Measurements from ENCODE around the gene ESD.
"Not testable (repeated sequence)": the region's sequence is repeated elsewhere in the genome, so short reads cannot be mapped to it uniquely, and the experiment has no call there.

Gene ESD

DNA sequence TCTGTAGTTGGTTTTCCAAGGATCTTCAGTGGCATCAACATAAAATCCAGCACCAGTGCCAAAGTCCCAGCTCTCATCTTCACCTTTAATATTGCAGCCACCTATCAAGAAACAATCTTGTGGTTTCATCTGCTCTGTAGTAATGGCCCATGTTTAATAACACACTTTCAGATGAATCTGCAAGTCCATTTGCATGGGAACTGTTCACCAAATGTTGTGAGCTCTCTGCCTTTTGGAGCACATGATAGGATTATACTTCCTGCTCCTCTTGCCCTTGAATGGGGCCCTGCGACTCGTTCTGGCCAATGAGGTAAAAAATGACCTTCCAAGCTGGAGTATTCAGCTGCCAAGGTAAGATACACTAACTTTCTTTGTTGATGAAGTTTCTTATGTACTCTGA is 14.3 kb downstream of the ESD start:
- no peak for DNase-seq

DNA sequence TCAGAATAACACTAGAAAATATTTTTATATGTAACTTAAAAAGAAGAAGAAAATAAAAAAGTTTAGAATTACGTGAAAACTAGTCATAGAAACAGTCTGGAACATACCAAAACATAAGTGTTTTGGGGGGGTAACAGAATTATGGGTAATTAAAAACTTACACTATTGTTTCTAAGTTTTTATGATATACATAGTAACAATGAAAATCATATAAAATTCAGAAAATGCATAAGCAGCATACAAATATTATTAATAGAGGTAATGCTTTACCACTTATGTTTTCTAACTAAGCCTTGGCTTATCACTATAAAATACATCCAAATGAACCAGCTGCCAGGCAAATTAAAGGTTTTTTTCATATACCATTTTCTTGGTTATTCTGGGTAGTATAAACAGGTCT is 14.9 kb downstream of the ESD start:
- no peak for DNase-seq

DNA sequence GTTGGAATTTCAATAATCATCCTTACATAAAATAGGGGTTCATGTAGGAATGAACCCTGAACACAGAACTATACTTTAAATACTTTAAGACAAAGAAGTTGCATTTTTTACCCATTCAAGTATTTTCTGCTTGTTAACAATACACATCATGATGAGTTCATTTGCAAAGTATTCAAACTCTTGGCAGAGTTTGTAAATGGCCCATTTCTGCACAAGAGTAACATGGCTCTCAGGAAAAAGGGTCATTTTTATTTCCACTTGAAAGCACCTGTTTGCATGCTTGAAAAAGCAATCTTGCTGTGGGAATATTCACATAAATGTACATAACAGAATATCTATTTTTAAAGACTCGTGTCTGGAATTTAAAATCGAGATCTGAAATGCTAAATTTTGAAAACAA is 18.1 kb downstream of the ESD start:
- no peak for DNase-seq

DNA sequence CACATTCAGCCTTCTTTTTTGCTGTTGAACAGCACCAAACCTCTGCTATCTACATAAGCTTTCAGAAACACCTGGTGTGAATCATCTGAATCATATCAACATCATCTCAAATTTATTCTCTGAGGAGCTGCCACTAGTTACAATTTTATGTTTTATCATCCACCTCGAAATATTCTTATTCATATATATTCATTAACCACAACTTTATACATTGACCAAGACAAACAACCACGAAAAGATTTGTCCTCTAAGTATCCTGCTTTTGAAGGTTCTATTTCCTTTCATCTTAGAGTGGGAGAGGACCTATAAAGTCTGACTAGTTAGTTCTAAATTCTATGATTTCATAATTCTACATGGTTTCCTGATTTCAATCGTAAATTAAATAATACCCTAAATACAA is 18.9 kb downstream of the ESD start:
- no peak for DNase-seq

DNA sequence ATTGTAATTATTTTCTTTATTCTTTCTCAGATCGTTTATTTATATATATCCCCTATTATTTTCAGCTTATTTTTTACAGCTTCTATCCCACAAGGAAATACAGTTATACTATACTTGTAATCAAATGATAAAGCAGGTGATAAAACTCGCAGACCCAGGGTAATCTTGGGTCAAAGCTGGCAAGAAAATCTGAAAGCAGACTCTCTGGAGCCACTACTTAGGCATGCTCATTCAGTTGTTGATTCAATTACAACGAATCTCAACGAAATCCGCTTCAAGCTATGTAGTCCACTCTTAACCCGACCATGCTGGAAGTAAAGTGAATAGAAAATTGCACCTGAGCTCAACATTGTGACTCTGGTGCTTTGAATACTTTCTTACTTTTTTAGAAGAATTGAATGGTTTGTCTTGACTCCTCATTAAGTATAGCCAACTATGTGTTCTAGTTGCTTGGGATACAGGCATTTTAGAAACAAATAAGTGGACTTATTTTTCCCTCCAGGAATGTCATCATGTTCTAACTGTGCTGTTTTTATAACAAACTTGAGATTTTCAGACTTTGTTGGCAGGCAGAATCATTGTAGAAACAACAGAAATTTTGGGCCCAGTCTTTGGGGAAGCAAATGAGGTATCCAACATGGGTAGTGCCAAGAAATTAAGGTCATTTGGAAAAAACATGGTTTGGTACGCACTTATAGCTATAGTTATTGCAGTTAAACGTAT is 21.4 kb downstream of the ESD start:
- no peak for DNase-seq

DNA sequence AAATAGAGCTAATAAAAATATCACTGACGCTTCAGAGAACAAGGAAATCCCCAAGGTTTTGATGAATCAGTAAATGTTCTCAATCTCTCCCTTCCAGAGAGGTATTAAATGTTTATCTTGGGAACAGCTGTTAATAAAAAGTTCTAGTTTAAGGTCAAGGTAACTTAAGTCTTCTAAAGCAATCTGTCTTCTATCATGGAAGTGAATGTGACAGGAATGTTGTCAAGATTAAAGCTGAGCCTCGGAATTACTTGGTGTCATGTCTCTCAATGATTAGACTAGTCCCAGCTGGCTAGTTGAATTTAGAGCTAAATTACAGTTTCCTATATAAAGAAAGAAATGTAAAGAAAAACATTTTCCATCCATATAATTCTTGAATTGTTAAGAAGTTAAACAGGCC is 23.4 kb downstream of the ESD start:
- DNase-seq: no peak

DNA sequence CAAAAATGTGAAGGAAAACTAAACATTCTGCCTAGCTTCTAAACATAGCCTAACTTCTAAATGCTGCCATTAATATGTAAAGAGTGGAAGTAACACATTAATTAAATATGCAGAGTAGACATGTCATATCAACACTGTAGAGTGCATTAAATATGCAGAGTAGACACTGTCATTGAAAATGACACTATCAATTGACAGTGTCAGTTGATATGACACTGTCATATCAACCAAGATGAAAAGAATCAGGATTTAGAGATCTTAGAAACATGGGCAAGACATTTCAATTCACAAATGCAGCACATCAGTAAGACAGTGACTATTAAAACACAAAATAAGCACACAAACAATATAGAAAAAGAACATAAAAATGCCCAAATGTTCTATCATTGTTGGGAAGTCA is 25.3 kb downstream of the ESD start:
- DNase-seq: no peak

DNA sequence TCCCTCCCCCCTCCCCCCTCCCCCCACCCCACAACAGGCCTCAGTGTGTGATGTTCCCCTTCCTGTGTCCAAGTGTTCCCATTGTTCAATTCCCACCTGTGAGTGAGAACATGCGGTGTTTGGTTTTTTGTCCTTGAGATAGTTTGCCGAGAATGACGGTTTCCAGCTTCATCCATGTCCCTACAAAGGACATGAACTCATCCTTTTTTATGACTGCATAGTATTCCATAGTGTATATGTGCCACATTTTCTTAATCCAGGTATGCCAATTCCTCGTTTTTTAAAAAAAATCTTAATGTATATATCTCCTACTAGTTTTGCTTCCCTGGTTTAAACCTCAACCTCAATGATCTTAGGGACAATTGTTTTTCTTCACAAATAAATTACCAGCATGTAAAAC is 27.0 kb downstream of the ESD start:
- not testable (repeated sequence) for DNase-seq

DNA sequence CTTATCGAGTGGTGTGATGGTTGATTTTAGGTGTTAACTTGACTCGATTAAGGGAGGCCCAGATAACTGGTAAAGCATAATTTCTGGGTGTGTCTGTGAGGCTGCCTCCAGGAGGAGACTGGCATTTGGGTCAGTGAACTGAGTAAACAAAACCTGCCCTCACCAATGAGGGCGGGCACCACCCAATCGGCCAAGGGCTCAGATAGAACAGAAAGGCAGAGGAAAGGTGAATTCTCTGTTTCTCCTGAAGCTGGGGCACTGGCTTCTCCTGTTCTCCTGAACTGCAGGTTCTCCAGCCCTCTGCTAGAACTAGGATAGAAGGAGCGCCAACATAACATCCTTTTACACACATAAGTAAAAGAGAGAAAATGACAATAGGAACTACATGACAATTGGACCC is 35.1 kb downstream of the ESD start:
- DNase-seq: no peak

DNA sequence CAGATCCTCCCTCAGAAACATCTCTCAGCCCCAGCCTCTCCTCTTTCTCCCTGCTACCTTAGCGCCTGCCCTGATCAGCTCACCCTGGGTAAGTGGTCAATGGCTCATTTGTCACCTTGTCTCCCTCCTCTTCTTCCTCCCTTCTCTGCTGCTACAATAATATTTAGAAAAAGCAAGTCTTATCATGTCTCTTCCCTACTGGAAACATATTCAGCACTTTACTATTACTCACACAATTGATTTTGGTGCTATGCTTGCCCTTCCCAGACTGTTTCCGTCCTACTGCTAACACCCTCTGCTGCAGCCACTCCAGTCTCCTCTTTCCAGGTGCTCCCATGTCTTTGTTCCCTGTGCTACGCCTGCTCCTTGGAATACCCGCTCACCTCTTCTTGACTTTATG is 35.8 kb downstream of the ESD start:
- no peak for DNase-seq

DNA sequence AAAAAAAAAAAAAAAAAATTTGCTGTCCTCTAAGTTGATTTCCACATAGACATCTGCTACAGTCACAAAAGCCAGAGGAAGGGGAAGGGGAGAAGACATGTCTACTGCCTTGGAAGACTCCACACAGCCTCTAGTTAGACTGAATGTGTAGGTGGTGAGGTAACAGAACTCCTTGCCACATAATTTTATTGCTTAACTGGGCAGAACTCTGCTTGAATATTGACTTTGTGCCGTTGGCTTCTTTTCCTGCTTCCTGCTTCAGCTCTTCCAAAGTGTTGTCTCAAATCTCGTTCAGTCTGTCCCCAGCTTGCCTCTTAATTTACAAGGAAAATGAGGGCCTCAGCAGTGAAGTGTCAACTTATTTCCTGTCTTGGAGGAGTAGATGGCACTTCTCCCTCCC is 37.1 kb downstream of the ESD start:
- no peak for DNase-seq

DNA sequence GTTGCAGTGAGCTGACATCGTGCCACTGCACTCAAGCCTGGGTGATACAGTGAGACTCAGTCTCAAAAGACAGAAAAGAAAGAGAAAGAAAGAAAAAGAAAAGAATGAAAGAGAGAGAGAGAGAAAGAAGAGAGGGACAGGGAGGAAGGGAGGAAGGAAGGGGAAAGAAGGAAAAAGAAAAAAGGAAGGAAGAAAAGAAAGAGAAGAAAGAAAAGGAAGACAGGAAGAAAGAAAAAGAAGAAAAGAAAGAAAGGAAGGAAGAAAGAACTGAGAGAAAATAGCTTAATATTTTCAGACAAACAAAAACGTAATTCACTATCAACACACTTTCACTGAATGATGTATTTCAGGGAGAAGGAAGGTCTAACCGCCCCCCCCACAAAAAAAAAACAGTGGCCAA is 39.3 kb downstream of the ESD start:
- no peak for DNase-seq

DNA sequence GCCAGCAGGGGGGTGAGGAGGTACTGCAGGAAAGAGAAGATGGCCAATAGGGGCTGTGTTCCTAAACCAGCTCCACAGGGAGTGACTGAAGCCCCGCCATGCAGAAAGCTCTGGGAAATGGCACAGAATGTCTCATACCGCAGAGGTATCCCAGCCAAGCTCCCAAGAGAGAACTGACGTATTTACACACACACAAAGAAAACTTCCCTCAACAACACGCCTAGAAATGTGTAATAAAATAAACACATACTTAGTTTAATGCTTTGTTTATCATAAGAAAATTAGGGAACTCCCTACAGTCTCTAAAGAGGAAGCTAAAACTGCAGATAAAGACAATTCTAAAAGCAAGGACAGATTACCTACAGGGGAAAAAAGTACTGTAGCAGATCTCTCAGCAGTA is 40.0 kb downstream of the ESD start:
- no peak for DNase-seq

DNA sequence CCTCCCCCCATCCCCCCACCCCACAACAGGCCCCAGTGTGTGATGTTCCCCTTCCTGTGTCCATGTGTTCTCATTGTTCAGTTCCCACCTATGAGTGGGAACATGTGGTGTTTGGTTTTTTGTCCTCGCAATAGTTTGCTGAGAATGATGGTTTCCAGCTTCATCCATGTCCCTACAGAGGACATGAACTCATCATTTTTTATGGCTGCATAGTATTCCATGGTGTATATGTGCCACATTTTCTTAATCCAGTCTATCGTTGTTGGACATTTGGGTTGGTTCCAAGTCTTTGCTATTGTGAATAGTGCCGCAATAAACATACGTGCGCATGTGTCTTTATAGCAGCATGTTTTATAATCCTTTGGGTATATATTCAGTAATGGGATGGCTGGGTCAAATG is 41.5 kb downstream of the ESD start:
- not testable (repeated sequence) for DNase-seq

DNA sequence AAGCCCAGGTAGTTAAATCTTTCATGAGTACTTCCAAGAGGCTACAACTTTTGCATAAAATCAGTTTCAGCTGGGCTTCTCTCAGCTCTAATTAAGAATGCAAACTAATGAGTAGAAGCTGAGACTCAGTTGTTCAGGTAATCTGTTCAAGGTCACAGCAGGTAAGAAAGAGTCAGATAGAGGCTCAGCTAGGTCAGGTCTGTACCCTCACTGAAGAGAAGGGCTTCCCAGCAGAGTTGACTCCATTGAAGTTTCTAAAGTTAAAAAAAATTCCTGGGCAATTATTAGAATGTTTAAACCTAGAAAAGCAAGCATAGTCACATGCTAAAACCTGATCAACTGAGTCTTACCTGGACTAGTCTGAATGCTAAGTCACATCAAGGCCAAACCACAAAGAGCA is 42.1 kb downstream of the ESD start:
- no peak for DNase-seq

DNA sequence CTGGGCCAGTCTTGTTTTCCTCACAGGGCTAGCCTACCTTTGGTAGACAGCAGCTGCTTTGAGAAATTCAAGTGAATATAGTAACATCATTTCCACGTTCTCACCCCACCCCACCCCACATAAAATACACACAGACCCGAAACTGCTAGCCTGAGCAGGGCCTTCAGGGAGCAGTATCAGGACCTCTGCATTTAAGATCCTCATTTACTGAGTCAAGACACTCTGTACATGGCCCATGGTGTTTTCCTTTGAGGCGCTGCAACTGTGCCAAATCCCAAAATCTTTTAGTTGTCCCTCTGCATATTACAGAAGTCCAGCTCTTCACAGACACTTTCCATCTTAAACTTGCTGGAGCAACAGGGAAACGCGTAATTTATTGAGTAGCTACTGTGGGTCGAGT is 43.0 kb downstream of the ESD start:
- DNase-seq: no peak

DNA sequence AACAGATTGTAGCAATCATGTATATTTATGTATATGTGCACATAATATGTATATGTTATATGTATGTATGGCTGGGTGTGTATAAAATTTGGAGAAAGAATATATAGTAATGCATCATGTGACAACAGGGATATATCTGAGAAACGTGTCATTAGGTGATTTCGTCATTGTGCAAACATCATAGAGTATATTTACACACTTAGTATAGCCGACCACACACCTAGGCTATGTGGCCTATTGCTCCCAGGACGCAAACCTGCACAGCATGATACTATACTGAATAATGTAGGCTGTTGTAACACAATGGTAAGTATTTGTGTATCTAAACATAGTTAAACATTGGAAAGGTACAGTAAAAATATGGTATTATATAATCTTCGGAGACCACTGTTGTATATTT is 43.8 kb downstream of the ESD start:
- DNase-seq: no peak

DNA sequence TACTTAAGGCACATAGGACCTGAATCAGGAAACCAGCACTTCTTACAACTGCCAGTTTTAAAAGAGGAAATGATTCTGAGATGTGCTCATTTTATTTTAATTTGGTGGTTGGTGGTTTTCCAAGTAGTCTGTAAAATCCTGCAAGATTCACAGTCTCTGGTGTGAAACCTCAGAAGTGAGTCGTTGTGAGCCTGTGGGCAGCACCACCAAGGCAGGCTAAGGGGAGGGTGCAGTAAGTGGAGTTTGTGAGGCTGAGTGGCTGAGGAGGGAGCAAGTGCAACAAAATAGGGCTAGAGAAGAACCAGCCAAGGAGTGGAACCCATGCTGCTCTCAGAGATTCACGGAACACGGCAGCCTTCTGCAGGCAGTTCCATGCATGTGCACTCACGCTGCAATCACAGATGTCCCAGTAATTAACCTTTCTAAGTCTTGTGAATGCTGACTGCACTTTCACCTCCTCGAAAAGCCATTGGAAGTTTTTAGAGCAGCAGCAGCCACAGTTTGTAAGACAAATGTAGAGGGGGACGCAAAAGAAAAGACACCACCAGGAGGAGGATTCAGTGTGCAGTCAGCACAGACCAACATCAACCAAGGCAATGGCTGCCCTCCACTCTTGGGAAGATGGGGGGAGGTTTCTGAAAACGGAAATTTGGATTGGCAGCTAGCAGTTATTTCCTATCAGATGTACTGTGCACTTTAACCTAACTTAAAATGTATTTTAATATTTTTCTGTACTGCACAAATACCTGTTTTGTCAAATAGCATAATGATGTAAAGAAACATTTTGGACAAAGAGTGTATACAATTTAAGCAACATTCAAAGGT is 44.9 kb downstream of the ESD start:
- DNase-seq: no peak

DNA sequence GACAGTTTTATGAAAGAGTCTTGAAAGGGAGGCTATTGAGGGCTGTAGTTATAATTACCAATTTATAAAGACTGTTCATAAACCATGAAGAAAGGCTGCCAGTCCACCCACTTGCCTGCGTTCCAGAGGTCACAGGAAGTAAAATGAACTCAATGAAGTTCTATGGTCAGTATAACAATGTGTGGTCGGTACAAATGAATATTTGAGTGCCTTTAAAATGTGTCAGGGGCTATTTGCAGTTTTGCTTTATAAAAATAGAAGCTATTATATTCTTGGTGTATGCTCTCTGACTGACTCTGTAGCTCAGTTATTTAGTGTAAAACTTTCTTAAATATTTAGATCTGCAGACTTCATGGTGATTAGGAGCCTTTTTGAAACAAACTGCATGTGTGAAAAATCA is 47.0 kb downstream of the ESD start:
- DNase-seq: no peak

DNA sequence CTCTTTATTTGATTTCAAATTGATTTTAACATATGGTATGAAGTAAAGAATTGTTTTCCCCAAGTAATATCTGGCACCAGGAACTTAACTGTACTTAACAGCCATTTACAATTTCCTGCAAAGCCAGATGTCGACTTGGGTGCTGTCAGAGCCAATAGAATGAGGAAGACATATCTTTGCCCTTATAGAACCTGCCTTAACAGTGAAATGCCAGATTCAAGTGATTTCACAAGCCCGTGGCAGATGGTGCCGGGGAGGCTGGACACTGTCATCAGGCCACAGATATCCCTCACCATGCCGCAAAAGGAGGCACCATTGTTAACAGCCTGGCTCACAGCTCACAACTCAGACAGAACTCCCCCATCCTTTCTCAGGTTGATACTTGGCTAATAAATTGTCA is 48.7 kb downstream of the ESD start:
- DNase-seq: no peak

DNA sequence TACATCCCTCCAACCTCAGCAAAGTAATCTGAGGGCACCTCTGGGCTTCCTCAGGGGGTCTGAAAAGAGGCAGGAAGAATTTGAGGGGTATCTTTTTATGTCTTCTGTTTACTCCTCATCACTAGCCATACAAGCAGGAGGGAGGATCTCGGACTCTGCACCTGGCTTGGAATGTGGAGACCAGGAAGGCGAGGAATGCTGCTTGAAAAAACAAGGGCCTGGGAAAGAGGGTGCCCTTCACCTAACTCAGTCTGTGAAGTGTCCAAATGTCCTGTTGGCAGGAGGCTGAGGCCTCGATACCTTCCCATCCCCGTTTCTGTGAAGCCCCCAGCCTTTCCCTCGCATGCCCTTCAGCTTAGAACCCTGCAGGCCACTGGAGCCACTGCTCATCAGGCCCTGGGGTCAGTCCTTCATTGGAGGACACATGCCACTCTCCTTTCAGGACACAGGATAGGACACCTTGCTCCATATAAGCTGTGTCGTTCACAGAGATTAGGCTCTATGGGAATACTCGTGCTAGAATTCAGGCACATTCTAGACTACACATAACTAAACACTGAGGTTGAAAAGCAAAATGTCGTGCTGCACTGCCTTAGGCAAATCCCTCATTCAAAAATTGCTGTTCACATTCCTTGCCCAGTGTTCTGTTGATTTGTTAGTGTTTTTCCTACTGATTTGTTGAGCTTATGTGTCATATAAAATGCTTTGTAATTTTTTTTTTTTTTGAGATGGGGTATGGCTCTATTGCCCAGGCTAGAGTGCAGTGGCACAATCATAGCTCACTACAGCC is 49.7 kb downstream of the ESD start:
- DNase-seq: no peak

DNA sequence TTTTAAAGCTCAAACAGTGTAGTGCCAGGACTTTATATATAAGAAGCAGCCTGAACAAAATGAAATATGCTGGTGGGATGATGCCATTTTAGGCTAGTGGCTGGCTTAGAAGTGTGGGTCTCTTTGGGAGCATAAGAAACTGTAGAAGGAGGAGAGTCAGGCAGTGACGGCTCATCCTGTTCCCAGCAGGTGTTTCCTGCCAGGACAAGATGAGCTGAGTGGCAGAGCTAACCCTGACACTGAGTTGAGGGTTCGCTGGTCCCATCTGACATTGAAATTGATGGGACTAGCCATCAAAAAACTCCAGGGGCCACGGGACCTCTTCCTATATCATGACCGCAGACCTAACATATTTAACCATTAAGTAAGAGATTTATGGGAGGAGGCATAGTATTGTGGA is 51.3 kb downstream of the ESD start:
- no peak for DNase-seq

DNA sequence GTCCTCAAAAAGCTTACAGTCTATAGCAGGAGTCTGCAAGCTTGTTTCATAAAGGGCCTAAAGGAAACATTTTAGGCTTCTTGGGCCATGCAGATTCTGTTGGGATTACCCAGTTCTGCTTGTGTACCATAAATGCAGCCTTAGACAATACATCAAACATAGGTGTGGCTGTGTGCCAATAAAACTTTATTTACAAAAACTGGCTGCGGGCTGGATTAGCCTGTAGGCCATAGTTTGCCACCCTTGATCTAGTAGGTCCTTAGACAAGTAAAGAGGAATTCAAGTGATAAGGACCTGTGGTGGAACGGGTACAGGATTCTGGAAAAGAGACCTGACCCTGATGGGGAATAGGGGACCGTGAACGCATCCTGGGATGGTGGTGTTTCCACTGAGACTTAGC is 51.9 kb downstream of the ESD start:
- DNase-seq: no peak

DNA sequence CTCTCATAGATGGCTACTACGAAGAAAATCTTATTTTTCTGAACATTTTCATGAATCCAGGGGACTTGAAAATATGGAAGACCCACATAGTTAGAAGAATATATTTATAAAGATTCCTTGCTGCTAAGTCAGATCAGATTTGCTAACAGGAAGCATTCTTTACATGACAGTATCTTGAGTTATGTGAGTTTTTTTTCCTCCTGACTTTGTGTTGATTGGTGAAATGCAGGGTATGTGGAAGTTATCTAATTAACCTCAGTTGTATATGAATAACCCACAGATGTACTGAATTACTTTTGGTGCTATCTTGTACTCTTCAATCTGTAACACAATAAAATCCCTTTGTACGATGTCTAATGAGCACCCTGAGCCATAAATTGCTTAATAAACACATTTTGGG is 53.8 kb downstream of the ESD start:
- DNase-seq: peak; percentile 11

Measured in kidney glomerular epithelial cell (primary cell).